MG63 (cell line): ENCODE measurements around the gene GADL1. TPM values are rescaled to one million over a fixed set of nuclear protein-coding genes. Genes with fewer than 3 reads are reported as not detected.
A peak's percentile ranks its signal among the peaks of the same experiment; 100 is the strongest.

ENCODE experiments used
- DNase-seq: peaks from one replicate; pipeline ENCODE4 v3.0.0-alpha.2; 2020
- H3K27me3 ChIP-seq: fragments of 250-450 bp; sonication (Bioruptor Pico); 2 replicates; pipeline ENCODE4 v1.5.1; 2020; ENCODE audit warnings: mild to moderate bottlenecking, moderate library complexity
- H3K36me3 ChIP-seq: fragments of 250-450 bp; sonication (Bioruptor Pico); 2 replicates; pipeline ENCODE4 v1.5.1; 2020; ENCODE audit warnings: mild to moderate bottlenecking, moderate library complexity
- H3K4me3 ChIP-seq: fragments of 250-450 bp; sonication (Bioruptor Pico); 2 replicates; pipeline ENCODE4 v1.5.1; 2020; ENCODE audit warnings: mild to moderate bottlenecking, moderate library complexity
- H3K9me3 ChIP-seq: fragments of 250-450 bp; sonication (Bioruptor Pico); 2 replicates; pipeline ENCODE4 v1.5.1; 2020; ENCODE audit warnings: mild to moderate bottlenecking, moderate library complexity
- total RNA-seq: library from RNA; depleted of rRNA; stranded (reverse); fragments of >200 nt; shearing (Covaris generic); gene quantifications from 2 replicates; pipeline ENCODE4 v1.2.3, GENCODE V29; 2014; ENCODE audit warnings: low replicate concordance

GADL1 gene
- total RNA-seq, 1 experiment from 2014 or later: not detected

DNA sequence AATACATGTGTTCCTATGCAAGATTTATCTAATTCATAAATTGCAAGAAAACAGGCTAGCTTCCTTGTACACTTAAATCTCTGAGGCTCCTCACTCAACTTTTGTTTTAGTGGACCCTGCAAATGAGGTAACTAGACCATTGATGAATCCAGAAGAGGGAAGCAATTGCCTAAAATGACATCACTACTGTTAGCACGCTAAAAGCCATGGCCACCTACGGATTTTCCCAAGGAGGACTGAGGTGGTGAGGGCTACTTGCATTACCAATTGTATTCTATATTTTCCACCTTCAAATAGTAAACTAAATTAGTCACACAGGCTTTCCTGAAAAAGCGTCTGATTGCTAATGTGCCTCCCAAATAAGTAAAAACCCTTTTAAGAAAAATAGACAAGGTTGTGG, 140.7 kb downstream of the GADL1 start:
- Histone ChIP-seq H3K4me3 (no peak overlapping the region), H3K27me3 (no peaks in the 10 kb centered on the region), H3K9me3 (no peaks in the 10 kb centered on the region), H3K36me3 (no peaks in the 10 kb centered on the region)
- no peak for DNase-seq

DNA sequence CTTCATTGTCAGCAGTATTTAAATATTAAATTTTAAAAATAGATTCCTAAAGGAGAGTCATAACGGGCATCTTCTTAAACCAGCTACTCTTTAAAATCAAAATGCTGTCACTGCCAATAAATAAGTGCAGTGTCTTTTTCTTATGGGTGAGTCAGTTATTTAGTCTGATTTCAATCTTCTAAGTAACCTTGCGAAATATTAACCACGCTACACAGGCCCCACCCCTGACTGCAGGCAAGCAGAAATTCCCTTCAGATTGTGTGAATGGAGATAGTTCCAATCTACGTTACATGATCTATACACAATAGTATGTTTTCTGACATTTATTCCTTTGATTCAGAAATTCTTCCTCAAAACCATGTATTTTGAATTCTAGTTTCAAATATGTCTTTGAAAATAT, 141.5 kb downstream of the GADL1 start:
- no peaks in the 10 kb centered on the region for H3K9me3 ChIP-seq
- no peak overlapping the region for H3K4me3 ChIP-seq
- no peaks in the 10 kb centered on the region for H3K27me3 ChIP-seq
- no peaks in the 10 kb centered on the region for H3K36me3 ChIP-seq
- peak; percentile 47 for DNase-seq

DNA sequence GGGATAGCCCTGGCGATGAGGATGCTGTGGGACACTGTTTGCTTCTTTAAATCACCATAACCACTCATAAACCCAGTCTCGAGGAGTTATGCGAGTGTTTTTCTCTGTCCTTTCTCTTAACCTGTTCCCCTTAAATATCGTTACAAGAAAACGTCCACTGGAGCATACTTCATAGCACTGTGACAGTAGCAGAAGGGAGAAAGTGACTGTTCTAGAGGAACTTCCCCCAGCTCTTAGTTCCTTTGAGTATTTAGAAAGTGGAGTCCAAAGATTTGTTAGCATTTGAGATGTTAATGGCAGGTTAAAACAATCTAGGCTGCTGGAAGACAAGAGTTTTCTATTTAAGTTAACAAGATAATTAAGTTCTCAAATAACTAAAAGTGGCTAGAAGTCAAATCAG, 142.0 kb downstream of the GADL1 start:
- Histone ChIP-seq H3K27me3 (no peaks in the 10 kb centered on the region), H3K9me3 (no peaks in the 10 kb centered on the region)

DNA sequence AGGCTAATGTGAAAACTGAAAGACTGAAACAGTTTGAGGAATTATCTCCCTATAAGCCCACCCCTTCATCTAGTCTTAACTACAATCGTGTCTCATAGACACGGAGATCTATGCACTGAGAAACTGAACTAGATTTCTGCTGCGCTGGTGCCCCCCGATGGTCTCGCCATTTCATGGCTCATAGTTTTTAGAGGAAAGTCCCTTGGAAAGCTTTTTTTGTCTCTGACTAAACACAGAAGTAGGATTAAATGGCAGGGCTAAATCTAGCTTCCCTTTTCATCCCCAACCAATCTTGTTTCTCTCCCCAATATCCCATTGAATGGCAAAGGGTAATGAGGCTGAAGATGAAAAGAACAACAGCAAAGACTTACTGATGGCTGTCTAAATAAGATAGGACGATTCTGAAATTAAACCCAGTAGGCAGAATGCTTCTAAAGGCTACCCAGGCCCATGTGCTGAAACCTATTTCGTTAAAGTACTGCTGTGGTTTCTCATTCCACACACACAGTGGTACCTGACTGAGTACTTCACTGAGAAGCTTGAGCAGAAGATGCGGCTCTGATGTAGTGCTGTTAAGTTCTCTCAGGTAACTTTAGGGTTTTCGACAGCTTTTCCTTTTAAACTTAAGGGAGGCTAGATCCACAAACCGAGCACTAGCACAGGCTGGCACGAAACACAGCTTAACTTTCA, 142.7 kb downstream of the GADL1 start:
- no peaks in the 10 kb centered on the region for H3K36me3 ChIP-seq

More for the DNA sequence above, 142.0 kb downstream of the GADL1 start:
- Histone ChIP-seq H3K36me3 (no peaks in the 10 kb centered on the region), H3K4me3 (no peak overlapping the region)
- DNase-seq: no peak

DNA sequence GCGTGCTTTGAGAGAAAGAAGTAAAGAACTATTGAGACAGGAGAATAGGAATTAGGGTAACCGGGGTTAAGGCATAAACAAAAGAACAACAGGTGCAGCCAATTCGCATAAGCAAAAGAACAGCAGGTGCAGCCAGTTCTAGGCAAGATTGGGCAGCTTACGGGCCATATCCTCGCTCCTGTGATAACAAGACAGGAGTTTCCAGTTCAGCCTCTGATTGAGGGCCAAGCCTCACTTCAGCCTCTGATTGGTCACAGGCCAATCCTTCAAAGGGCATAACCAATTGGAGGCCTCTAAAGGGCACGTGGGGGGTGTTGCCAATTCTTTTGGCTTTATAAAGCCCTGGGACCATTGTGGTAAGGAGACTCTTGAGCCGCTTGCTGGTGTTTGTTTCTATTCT, 143.5 kb downstream of the GADL1 start:
- Histone ChIP-seq H3K4me3 (no peak overlapping the region), H3K27me3 (no peaks in the 10 kb centered on the region), H3K9me3 (no peaks in the 10 kb centered on the region), H3K36me3 (no peaks in the 10 kb centered on the region)
- DNase-seq: no peak

More for the DNA sequence above, 142.7 kb downstream of the GADL1 start:
- Histone ChIP-seq H3K4me3 (no peak overlapping the region), H3K27me3 (no peaks in the 10 kb centered on the region), H3K9me3 (no peaks in the 10 kb centered on the region)
- DNase-seq: peak; percentile 16

DNA sequence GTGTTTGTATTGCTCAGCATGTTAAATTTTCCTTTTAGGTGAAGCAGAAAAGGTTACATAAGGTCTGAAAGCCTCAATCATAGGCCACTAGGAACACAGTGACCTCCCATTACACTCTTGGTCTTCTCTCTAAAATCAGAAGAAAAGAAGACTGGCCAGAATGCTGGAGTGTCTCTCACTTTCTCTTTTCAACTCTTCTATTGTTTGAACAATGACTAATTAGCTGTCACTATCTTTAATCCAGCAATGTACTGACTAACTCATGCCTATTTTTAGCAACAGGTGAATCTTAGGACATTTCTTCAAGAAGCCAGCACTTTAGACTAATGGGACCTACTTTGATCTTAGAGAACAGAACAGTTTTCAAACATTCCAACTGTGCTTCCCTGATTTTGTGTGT, 145.2 kb downstream of the GADL1 start:
- no peaks in the 10 kb centered on the region for H3K9me3 ChIP-seq
- no peak overlapping the region for H3K4me3 ChIP-seq
- H3K36me3 ChIP-seq: no peaks in the 10 kb centered on the region
- H3K27me3 ChIP-seq: no peaks in the 10 kb centered on the region
- no peak for DNase-seq

DNA sequence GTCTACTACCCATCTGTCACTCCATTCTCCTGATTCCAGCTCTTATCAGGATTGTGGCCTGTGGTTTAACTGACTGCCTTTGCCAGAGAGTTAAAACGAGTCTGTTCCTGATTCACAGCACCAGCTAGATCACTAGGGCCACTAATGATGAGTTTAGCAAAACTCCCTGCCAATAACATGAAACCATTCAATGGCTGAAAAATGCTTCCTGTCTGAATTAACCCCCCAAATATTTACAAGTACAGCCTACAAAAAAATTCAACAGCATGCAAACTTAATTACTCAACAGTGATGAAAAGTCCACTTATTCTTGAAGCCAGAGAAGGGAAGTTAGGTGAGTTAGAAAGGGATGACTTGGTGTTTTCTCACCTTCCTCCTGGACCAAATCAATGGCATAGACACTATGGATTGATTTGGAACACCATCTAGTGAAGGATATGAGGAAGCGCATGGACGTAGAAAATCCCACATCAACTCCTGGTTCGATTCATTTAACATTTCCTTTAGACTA, 146.6 kb downstream of the GADL1 start:
- H3K27me3 ChIP-seq: no peaks in the 10 kb centered on the region
- H3K4me3 ChIP-seq: no peak overlapping the region
- peak; percentile 17 for DNase-seq
- no peaks in the 10 kb centered on the region for H3K36me3 ChIP-seq
- H3K9me3 ChIP-seq: no peaks in the 10 kb centered on the region

DNA sequence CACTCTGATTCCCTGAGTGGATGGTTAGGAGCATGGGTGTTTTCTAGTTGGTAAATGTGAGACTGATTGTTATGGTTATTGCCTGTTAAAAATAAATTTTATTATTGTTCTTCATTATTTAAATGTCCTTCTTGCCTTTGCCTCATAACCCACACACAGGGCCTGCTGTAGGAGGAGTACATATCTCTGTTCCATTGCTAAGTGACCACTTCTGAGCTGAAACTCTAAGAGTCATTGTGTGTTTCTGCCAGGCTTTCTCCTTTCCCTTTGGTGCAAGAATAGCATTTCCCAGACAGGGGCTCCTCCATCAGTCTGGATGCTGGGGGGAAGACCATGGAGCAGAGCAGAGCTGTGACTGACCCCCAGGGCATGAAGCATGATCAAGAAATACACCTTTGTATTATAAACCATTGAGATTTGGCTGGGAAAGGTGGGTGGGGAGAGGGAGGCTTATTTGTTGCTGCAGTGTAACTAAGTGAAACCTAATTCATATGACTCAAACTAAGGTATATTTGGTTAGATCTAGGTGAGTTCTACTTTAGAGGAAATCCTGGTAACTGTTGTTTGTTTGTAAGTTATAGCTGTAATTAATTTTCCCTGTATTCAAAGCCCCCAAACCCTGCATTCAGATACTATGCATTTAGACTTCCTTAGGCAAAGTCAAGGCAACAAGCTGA, 150.7 kb downstream of the GADL1 start:
- Histone ChIP-seq H3K27me3 (no peaks in the 10 kb centered on the region), H3K36me3 (no peaks in the 10 kb centered on the region), H3K9me3 (no peaks in the 10 kb centered on the region), H3K4me3 (no peak overlapping the region)
- no peak for DNase-seq

DNA sequence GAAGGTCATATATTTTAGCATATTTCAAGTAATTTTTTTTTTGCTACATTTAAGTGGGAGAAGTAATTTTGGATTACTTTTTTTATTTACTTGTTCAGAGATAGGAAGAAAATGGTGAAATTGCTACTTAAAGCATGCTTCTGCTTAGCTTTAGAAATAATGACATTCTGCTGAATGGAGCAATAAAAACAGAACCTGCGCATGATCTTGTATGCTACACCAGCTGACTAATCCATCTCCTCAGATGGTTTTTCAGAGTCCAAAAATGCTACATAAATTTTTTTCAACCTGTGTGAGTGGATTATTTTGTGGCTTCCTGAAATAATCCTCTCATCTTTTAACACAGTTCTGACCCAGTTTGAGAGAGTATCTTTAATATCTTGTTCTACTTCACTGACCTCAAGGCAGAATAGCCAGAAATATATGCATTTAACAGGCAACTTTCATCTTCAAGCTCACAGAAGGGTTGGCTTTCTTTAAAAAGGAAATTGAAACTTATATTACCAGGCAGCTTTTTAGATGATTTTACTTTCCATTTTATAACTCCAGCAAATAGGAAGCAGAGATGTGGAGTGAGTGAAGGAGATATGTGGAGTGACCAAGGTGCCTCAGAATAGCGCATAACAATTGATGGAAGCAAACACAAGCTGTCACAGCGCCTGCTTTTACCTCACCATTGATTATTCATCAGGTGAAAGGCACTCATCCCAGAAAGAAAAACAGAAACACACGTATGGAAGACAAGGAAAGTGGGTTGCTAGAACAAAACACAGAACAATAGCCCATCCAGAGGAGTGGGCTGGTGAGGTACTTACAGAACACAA, 151.5 kb downstream of the GADL1 start:
- Histone ChIP-seq H3K4me3 (no peak overlapping the region), H3K9me3 (no peaks in the 10 kb centered on the region), H3K27me3 (no peaks in the 10 kb centered on the region), H3K36me3 (no peaks in the 10 kb centered on the region)
- DNase-seq: no peak

DNA sequence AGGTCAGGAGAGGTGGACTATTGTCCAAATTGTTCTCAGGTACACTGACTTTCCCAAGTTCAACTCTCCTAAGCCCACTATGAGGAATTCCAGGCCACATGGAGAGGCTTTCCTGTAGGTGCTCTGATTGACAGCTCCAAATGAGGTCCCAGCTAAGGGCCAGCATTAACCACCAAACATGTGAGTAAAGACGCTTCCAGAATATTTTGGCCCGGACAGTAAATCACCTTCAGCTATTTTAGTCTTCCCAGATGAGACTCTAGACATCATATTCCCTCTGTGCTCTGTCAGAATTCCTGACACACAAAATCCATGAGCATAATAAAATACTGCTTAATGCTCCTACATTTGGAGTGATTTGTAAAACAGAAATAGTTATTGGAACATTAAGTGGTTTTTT, 152.6 kb downstream of the GADL1 start:
- no peak overlapping the region for H3K4me3 ChIP-seq
- DNase-seq: no peak
- no peaks in the 10 kb centered on the region for H3K36me3 ChIP-seq
- H3K9me3 ChIP-seq: no peaks in the 10 kb centered on the region
- no peaks in the 10 kb centered on the region for H3K27me3 ChIP-seq

DNA sequence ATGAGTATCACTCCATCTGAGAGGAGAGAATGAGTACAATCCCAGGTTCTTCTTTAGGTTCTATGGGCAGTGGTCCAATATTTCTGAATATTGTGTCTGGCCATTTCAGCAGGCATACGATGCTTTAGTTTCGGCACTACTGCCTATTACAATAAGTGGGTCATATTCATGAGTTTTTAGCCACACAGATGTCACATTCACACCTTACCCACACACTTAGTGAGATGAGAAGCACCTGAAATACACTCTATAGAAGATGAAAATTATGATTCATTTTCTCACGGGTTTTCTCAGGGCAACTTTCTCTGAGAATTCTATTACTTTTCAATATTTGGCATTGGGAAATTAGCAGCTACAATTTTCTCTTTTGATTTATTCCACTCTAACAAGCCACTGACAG, 155.9 kb downstream of the GADL1 start:
- no peak for DNase-seq
- Histone ChIP-seq H3K4me3 (no peak overlapping the region), H3K9me3 (no peaks in the 10 kb centered on the region), H3K27me3 (no peaks in the 10 kb centered on the region), H3K36me3 (no peaks in the 10 kb centered on the region)

DNA sequence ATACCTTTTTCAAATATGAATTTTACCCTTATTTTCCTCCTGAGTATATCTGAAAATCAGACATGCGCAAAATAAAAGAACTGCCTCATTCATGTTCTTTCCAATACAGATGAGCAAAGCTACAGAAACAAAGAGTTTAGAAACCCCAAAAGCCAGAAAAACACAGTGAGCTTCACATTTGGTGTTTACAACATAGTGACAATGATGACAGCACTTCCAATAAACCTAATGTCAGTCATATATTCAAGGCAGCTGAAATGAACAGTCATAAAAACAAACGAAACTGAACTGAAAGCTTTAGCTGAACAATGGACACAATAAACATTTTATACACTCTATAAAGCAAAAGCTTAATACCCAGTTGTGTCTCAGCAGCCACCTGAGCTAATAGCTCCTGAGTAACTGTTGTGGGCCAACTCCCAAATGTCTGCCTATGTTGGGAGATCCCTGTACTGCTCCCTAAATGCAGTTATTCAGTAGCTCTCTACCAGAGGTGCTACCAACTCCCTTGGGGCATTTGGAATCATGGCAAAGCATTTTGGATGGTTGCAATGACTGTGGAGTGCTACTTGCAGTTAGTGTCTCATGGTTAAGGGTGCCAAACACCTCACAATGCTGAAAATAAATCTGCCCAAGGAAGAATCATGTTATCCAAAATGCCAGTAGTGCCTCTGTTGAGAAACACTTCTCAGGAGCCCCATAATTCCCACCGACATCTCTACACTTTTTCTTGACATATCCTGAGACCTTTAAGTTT, 156.5 kb downstream of the GADL1 start:
- Histone ChIP-seq H3K4me3 (no peak overlapping the region), H3K27me3 (no peaks in the 10 kb centered on the region), H3K36me3 (no peaks in the 10 kb centered on the region), H3K9me3 (no peaks in the 10 kb centered on the region)
- DNase-seq: no peak

DNA sequence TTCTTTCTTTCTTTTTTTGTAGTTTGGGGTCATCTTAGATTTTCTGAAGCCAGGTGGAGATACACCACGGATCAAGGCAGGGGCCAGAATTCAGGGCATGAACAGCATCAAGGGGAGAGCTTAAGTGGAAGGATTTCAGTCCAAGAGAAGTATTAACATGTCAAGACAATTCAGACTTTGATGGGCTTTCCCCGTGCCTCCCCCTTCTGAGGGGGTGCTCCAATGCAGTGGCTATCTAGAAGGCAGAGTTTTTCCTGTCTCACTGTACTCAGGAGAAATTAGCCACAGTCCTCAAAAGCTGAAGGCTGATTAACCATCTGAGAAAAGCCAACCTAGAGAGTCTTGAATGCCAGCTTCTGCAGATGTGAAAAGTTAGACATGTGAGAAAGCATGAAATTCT, 160.8 kb downstream of the GADL1 start:
- no peak for DNase-seq
- no peaks in the 10 kb centered on the region for H3K36me3 ChIP-seq

DNA sequence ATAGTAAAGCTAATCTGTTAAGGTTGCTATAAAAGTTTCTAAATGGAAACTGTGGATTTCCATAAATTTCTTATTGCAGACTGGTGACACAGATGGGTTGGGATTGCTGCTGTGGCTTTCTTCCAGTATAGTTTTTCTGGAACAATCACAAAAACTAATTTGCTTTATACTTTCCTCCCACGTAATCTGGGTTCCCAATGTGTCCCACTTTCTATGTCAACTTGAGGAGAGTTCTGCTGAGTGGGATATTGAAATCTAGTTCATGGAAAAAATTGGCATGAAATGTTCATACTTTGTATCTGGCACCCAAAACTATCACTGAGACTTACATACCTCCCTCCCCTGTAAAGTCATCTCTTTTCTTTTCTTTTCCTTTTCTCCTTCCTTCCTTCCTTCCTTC, 161.3 kb downstream of the GADL1 start:
- no peak for DNase-seq

More for the DNA sequence above, 160.8 kb downstream of the GADL1 start:
- Histone ChIP-seq H3K9me3 (no peaks in the 10 kb centered on the region), H3K4me3 (no peak overlapping the region), H3K27me3 (no peaks in the 10 kb centered on the region)

DNA sequence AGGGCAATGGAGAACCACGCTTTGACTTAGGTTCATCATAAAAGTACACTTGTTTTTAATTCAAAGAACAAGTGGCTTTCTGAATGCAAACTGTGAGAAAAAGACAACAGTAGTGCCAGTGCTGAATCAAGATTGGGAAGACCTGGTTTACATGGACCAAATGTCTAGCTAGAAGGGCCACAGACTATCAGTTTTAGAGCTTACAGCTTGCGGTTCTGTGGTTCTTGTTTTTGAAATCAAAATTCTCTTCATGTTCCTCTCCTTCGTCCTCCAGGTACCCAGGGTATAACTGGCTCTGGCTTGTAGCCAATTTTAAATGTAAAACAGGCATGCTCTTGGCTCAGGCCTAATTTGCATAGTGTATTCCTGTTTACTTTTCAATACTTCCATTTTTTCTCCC, 163.5 kb downstream of the GADL1 start:
- no peaks in the 10 kb centered on the region for H3K27me3 ChIP-seq
- no peaks in the 10 kb centered on the region for H3K9me3 ChIP-seq
- no peak for DNase-seq
- no peak overlapping the region for H3K4me3 ChIP-seq
- no peaks in the 10 kb centered on the region for H3K36me3 ChIP-seq

More for the DNA sequence above, 161.3 kb downstream of the GADL1 start:
- Histone ChIP-seq H3K9me3 (no peaks in the 10 kb centered on the region), H3K27me3 (no peaks in the 10 kb centered on the region), H3K36me3 (no peaks in the 10 kb centered on the region), H3K4me3 (no peak overlapping the region)

DNA sequence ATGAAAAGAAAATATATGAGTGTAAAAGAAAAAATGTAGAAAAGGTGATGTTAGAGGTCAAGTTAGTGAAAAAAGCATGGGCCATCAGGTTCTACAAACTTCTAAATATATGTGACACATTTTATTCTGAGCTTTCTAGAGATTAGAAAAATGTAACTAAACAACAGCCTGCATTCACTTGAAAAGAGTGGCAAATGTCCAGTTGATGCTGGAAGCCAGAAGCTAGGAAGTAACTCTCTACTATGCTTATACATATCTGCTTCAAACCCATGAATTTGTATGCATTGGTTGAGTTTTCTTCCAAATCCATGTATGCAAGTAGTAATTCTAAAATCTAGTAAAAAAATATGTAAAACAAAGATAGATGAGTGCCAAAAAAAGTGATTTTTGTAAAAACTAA, 164.5 kb downstream of the GADL1 start:
- Histone ChIP-seq H3K36me3 (no peaks in the 10 kb centered on the region), H3K27me3 (no peaks in the 10 kb centered on the region), H3K4me3 (no peak overlapping the region), H3K9me3 (no peaks in the 10 kb centered on the region)
- no peak for DNase-seq

DNA sequence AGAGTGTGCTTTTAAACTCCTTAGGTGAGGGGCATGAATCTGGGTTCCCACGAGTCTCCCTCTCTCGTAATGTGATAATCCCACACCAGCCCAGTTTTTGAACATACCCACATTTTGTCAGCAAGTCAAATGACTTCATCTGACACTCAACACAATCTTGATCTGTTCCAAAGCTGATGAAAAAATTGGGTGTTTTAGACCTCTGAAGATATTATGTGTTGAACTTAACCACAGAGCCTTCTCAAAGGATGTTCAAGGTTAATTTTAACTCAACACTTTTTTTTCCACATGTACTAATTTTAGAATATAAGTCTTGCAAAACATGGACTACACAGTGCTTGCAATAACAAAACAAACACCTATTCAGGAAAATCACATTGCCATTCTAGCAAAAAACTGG, 164.9 kb downstream of the GADL1 start:
- no peak for DNase-seq
- Histone ChIP-seq H3K4me3 (no peak overlapping the region), H3K27me3 (no peaks in the 10 kb centered on the region), H3K36me3 (no peaks in the 10 kb centered on the region), H3K9me3 (no peaks in the 10 kb centered on the region)
